Spinal cord (tissue), 10 donors: ENCODE results near the gene ALDH3B1. TPM values are rescaled to one million over a fixed set of nuclear protein-coding genes. Genes with fewer than 3 reads are reported as not detected.
A peak's percentile ranks its signal among the peaks of the same experiment; 100 is the strongest.

Experiments
- DNase-seq, 6 donors: peaks; one replicate each; pipeline versions ENCODE4 v3.0.0 to v3.0.0-alpha.2; 2013 to 2015; ENCODE audit warnings: low spot score in 6 of 6, low read depth in 4 of 6
- H3K27ac ChIP-seq: one replicate; pipeline ENCODE4 v1.5.1; 2013; ENCODE audit warnings: low read depth, low read length, control low read depth
- H3K27me3 ChIP-seq: one replicate; pipeline ENCODE4 v1.6.1; 2013; ENCODE audit warnings: low read length; ENCODE audit not compliant: control insufficient read depth, insufficient read depth
- H3K36me3 ChIP-seq: one replicate; pipeline ENCODE4 v1.6.1; 2013; ENCODE audit warnings: low read length; ENCODE audit not compliant: control insufficient read depth, insufficient read depth
- H3K4me1 ChIP-seq: one replicate; pipeline ENCODE4 v1.6.1; 2013; ENCODE audit warnings: low read length; ENCODE audit not compliant: control insufficient read depth, insufficient read depth
- H3K4me3 ChIP-seq: one replicate; pipeline ENCODE4 v1.5.1; 2013; ENCODE audit warnings: low read depth, low read length, control low read depth
- H3K9me3 ChIP-seq: one replicate; pipeline ENCODE4 v1.6.1; 2013; ENCODE audit warnings: low read length; ENCODE audit not compliant: control insufficient read depth, insufficient read depth
- WGBS: methylation state at CpG from one replicate; pipeline ENCODE4 v1.1.5; 2013; ENCODE audit warnings: missing lambda C conversion rate; ENCODE audit not compliant: insufficient coverage; 5-methylcytosine and 5-hydroxymethylcytosine counted together
- polyA plus RNA-seq, 2 donors: library from polyadenylated mRNA; unstranded; fragments of 120-200 nt; gene quantifications; one replicate each; pipeline ENCODE4 v1.2.1, GENCODE V29; 2013; ENCODE audit not compliant: insufficient read length in 2 of 2
- total RNA-seq, 2 donors: library from RNA; depleted of rRNA in 1 of 2; stranded (reverse); fragments of 120-200 nt in 1 of 2; fragments of >200 nt in 1 of 2; gene quantifications; one replicate each; pipeline versions ENCODE4 v1.2.3 to v1.2.4, GENCODE V29; 2013 to 2014
- donor health status: healthy.

ALDH3B1 gene
- total and polyA plus RNA-seq, 4 donors, result 2.9 to 4.8 (median 3.9) TPM

GRCh38 chr11:68027667-68028066 is 17.5 kb downstream of the ALDH3B1 start:
- peaks cover 30% of the 10 kb centered on the region for H3K36me3 ChIP-seq
- WGBS, result 93% methylated on average over 20 of the region's 21 CpGs
- no peaks in the 10 kb centered on the region for H3K9me3 ChIP-seq
- no peaks in the 10 kb centered on the region for H3K27me3 ChIP-seq
- DNase-seq, result no peak
- peaks cover 35% of the 10 kb centered on the region for H3K4me1 ChIP-seq
- no peak overlapping the region for H3K27ac ChIP-seq
- no peak overlapping the region for H3K4me3 ChIP-seq

- Histone ChIP-seq H3K27ac (no peak overlapping the region), H3K9me3 (no peaks in the 10 kb centered on the region)
- whole genome bisulfite sequencing, result 90% methylated on average over 11 of the region's 12 CpGs
Observed at GRCh38 chr11:68028802-68029545, 18.8 kb downstream of the ALDH3B1 start.

GRCh38 chr11:68030318-68031143 is 20.4 kb downstream of the ALDH3B1 start, which contains the start of gene NDUFS8:
Gene NDUFS8 (plus strand): TSS chr11:68030681. CDS start chr11:68032152, 1,471 bp downstream.
- peak; percentile 97 to 100 (median 99) for DNase-seq
- WGBS, result 0% methylated on average over 52 of the region's 56 CpGs
- Histone ChIP-seq H3K27ac (peak within 1 kb of the TSS; percentile 88), H3K4me1 (peaks cover 42% of the 10 kb centered on the region), H3K4me3 (peak within 1 kb of the TSS; percentile 80), H3K36me3 (peaks cover 58% of the 10 kb centered on the region), H3K9me3 (no peaks in the 10 kb centered on the region), H3K27me3 (no peaks in the 10 kb centered on the region)

More at GRCh38 chr11:68028802-68029545, 18.8 kb downstream of the ALDH3B1 start:
- H3K4me3 ChIP-seq, result no peak overlapping the region
- H3K27me3 ChIP-seq, result no peaks in the 10 kb centered on the region
- peaks cover 42% of the 10 kb centered on the region for H3K4me1 ChIP-seq
- peaks cover 44% of the 10 kb centered on the region for H3K36me3 ChIP-seq
- DNase-seq, result no peak

GRCh38 chr11:68031144-68031464 is 21.0 kb downstream of the ALDH3B1 start:
- WGBS, result 14% methylated on average over 8 of the region's 10 CpGs
- Histone ChIP-seq H3K27me3 (no peaks in the 10 kb centered on the region), H3K4me1 (peaks cover 42% of the 10 kb centered on the region), H3K36me3 (peaks cover 60% of the 10 kb centered on the region), H3K27ac (peak overlapping the region; percentile 88), H3K9me3 (no peaks in the 10 kb centered on the region), H3K4me3 (peak overlapping the region; percentile 80)
- no peak for DNase-seq

GRCh38 chr11:68032003-68032402 is 21.9 kb downstream of the ALDH3B1 start:
- Histone ChIP-seq H3K27ac (no peak overlapping the region), H3K4me3 (no peak overlapping the region), H3K27me3 (no peaks in the 10 kb centered on the region), H3K9me3 (no peaks in the 10 kb centered on the region), H3K4me1 (peaks cover 42% of the 10 kb centered on the region), H3K36me3 (peaks cover 62% of the 10 kb centered on the region)
- DNase-seq, result no peak
- WGBS, result 85% methylated on average over 5 of the region's 9 CpGs

GRCh38 chr11:68032997-68033707 is 23.0 kb downstream of the ALDH3B1 start:
- H3K27ac ChIP-seq, result no peak overlapping the region
- H3K4me1 ChIP-seq, result peaks cover 50% of the 10 kb centered on the region
- peaks cover 57% of the 10 kb centered on the region for H3K36me3 ChIP-seq
- H3K27me3 ChIP-seq, result no peaks in the 10 kb centered on the region
- H3K4me3 ChIP-seq, result no peak overlapping the region
- no peaks in the 10 kb centered on the region for H3K9me3 ChIP-seq
- DNase-seq, result no peak
- WGBS, result 96% methylated on average over 29 of the region's 29 CpGs

- no peak overlapping the region for H3K27ac ChIP-seq
- H3K4me1 ChIP-seq, result peaks cover 54% of the 10 kb centered on the region
- WGBS, result 92% methylated on average over 12 of the region's 12 CpGs
Observed at GRCh38 chr11:68033708-68034045, 23.6 kb downstream of the ALDH3B1 start.

GRCh38 chr11:68035266-68035876 is 25.2 kb downstream of the ALDH3B1 start:
- Histone ChIP-seq H3K27ac (no peak overlapping the region), H3K4me3 (no peak overlapping the region), H3K36me3 (peaks cover 59% of the 10 kb centered on the region), H3K4me1 (peaks cover 54% of the 10 kb centered on the region), H3K9me3 (no peaks in the 10 kb centered on the region), H3K27me3 (peaks cover 11% of the 10 kb centered on the region)
- no peak for DNase-seq
- 89% methylated on average over 12 of the region's 13 CpGs for WGBS

More at GRCh38 chr11:68033708-68034045, 23.6 kb downstream of the ALDH3B1 start:
- H3K4me3 ChIP-seq, result no peak overlapping the region
- DNase-seq, result no peak
- H3K9me3 ChIP-seq, result no peaks in the 10 kb centered on the region
- peaks cover 4% of the 10 kb centered on the region for H3K27me3 ChIP-seq
- peaks cover 57% of the 10 kb centered on the region for H3K36me3 ChIP-seq

- Histone ChIP-seq H3K36me3 (peaks cover 63% of the 10 kb centered on the region), H3K27ac (no peak overlapping the region), H3K4me1 (peaks cover 55% of the 10 kb centered on the region), H3K9me3 (no peaks in the 10 kb centered on the region), H3K27me3 (peaks cover 11% of the 10 kb centered on the region), H3K4me3 (no peak overlapping the region)
- 86% methylated on average over 27 of the region's 27 CpGs for WGBS
- DNase-seq, result no peak
Observed at GRCh38 chr11:68036141-68036716, 26.1 kb downstream of the ALDH3B1 start.
